Mucosa of stomach (tissue), 1 donor: ENCODE results near the gene GTF3C4.

Experiments used
- H3K27me3 ChIP-seq: one replicate; pipeline ENCODE4 v1.7.0; 2013; ENCODE audit warnings: mild to moderate bottlenecking, low read length; ENCODE audit not compliant: control insufficient read depth, insufficient read depth
- H3K36me3 ChIP-seq: one replicate; pipeline ENCODE4 v1.7.0; 2013; ENCODE audit warnings: low read length; ENCODE audit not compliant: control insufficient read depth, insufficient read depth
- H3K4me1 ChIP-seq: one replicate; pipeline ENCODE4 v1.7.0; 2013; ENCODE audit warnings: mild to moderate bottlenecking, low read length; ENCODE audit not compliant: control insufficient read depth, insufficient read depth
- H3K4me3 ChIP-seq: one replicate; pipeline ENCODE4 v1.7.0; 2013; ENCODE audit warnings: low read length
- H3K9ac ChIP-seq: one replicate; pipeline ENCODE4 v1.7.0; 2013; ENCODE audit warnings: mild to moderate bottlenecking, low read length, moderate library complexity
- H3K9me3 ChIP-seq: one replicate; pipeline ENCODE4 v1.7.0; 2013; ENCODE audit warnings: mild to moderate bottlenecking, low read length, moderate library complexity; ENCODE audit not compliant: control insufficient read depth
- donor health status: Pancreatic carcinoma.

The GTF3C4 gene

DNA sequence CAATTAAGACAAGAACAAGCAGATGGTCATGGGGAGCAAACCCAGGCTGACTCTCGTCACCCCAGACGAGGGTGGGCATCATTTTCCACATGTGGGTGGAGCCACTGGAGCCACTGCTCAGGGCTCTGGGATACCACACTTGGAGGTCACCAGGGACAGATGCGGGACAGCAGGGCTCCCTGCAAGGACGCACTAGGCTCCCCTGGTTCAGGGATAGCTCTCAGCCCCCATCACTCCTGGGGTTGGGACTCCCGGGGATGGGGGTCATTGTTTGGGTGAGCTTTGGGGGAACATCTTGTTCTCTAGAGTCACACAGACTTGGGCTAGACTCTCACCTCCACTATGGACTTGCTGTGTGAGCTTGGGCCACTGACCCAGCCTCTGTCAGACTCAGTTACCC, 57.8 kb downstream of the GTF3C4 start:
- Histone ChIP-seq H3K9me3 (no peaks in the 10 kb centered on the region), H3K27me3 (no peaks in the 10 kb centered on the region), H3K9ac (no peak overlapping the region), H3K36me3 (no peaks in the 10 kb centered on the region), H3K4me3 (no peak overlapping the region), H3K4me1 (no peaks in the 10 kb centered on the region)

DNA sequence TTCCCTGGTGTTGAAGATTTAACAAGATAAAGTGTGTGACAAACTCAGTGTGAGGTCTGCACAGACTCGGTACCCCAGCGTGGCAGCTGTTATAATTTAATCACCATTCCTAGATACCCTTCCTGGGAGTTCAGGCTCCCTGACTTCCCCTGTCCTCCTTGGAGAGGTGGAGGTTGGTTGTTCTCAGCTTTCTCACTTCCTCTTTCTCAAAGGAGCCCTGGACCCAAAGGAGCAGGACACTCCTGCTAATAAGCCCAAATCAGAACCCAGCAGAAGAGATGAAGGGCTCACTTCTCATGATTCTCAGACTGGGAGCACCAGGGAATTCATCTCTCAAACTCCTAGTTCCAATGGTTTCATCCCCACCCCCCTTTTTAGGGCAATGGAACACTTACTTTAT, 58.2 kb downstream of the GTF3C4 start:
- Histone ChIP-seq H3K27me3 (no peaks in the 10 kb centered on the region), H3K9ac (no peak overlapping the region), H3K4me3 (no peak overlapping the region), H3K4me1 (no peaks in the 10 kb centered on the region), H3K9me3 (no peaks in the 10 kb centered on the region), H3K36me3 (no peaks in the 10 kb centered on the region)

DNA sequence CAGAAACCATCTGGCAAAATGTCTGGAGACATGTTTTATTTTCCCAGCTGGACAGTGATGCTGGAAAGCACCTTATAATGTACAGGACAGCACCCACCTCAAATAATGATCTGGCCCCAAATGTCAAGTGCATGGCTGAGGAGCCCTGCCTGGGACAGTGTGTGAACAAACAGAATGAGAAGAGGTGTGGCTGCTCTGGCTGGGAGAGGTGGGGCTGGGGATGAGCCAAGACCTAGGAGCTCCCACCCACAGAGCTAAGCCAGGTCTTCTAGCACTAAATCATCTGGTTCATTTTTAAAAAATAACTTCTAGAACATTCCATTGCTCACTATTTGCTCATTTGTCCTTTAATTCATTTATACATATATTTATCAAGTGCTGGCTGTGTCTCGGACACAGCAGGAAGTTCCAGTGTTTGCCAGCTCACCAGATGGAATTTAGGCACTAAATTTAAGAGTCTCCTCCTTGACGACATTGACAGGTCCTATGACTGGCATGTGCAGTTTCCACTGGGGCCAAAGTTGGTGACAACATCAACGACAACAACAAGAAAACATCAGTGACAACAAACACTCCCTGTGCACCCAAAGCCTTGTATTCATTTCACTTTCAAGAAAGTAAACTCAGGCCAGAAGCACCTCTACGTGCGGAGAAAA, 59.1 kb downstream of the GTF3C4 start:
- Histone ChIP-seq H3K4me1 (no peaks in the 10 kb centered on the region), H3K4me3 (no peak overlapping the region), H3K9me3 (no peaks in the 10 kb centered on the region), H3K27me3 (no peaks in the 10 kb centered on the region), H3K9ac (no peak overlapping the region), H3K36me3 (no peaks in the 10 kb centered on the region)

DNA sequence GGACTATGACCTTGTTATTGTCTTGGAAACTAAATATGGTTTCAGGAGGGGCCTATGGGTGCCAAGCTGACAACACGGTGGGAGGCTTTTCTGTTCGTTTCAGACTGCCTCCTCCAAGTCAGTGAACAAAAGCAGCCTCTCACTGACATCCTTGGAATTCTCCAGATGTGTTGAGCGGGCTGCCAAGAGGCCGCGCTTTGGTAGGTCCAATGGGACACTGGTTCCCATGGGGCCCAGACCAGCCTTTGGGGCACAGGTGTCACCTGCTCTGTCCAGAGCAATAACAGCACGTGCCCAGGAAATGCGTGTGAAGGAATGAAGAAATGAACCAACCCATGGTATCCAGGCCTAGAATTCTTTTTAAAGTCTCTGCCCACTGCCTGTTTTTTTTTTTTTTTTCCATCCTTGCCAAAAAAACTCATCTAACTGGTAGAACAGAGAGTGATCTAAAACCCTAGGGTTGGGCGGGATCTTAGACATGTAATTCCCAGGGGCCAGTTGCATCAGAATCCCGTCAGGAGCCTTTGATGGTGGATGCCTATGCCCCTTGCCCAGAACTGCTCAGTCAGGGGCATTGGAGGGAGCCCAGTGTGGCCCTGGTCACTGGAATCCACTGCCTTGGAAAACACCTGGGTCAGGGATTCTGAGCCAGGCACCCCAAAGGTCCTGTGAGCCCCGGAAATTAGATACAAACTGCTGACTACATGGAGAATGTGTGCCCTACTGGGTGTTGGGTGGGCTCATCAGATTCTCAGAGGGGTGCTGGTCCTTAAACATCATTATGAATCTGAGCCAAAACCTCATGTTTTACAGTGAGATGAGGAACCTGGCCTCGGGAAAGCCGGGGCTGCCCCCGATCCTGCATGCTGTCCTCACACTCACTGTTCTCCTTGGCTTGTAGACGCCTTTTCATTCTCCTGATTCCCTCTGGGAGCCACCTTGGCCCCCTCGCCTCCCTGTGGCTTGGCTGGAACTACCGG, 60.1 kb downstream of the GTF3C4 start:
- H3K4me3 ChIP-seq: no peak overlapping the region
- H3K9me3 ChIP-seq: no peaks in the 10 kb centered on the region
- no peaks in the 10 kb centered on the region for H3K36me3 ChIP-seq
- H3K27me3 ChIP-seq: no peaks in the 10 kb centered on the region
- no peak overlapping the region for H3K9ac ChIP-seq
- H3K4me1 ChIP-seq: no peaks in the 10 kb centered on the region

DNA sequence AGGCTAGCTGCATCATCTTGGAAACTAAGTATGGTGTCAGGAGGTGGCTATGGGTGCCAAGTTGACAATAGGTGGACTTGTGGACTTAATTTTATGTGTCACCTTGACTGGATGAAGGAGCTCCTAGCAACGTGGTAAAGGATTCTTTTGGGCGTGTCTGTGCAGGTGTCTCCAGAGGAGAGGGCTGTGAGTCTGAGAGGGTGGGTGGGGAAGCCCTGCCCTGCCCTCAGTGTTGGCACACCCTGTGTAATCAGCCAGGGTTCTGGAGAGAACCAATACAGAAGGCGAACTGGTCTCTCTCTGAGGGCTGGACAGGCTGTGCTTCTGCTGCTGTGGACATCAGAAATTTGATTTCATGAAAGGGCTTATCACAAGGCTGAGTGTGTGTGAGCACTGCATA, 61.0 kb downstream of the GTF3C4 start:
- no peaks in the 10 kb centered on the region for H3K9me3 ChIP-seq
- no peak overlapping the region for H3K9ac ChIP-seq
- no peaks in the 10 kb centered on the region for H3K27me3 ChIP-seq
- no peaks in the 10 kb centered on the region for H3K4me1 ChIP-seq
- no peaks in the 10 kb centered on the region for H3K36me3 ChIP-seq
- no peak overlapping the region for H3K4me3 ChIP-seq

DNA sequence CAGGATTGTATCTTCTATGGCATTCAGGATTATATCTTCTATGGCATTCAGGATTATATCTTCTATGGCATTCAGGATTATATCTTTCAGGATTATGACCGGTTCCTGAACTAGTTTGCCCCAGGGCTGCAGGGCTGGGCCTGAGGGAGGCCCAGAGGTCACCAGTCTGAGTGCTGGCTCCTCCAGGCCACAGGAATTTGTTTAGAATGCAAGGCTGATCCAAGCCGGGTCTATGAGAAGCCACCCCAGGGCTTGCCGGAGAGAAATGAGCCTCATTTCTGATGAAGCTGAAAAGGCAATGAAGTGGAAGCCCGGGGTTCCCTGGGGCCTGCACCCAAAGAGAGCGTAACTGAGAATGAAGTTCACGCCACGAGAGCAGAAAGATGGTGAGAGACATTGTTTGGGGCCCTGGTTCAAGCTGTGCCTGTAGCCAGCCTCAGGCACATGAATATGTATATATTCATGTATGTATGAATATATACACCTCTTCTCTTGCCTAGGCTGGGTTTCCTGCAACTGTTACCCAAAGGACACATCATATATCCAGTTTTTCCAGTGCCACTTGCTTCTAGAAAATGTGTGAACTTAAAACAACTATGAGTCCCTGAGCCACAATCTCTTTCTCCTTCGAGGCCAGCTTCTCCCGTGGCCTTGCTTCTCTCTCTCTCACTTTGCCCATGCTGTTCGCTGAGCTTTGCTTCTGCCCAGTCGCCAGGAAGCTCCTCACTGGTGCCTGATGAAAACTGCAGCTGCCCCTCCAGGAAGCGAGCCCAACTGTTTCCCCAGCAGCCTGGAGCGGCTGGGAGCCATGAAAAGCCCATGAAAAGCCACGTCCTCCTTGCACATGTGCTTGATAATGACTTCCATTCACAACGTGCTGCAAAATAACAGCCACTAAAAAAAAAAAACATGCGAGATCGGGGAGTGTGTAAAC, 62.3 kb downstream of the GTF3C4 start:
- H3K27me3 ChIP-seq: no peaks in the 10 kb centered on the region
- no peak overlapping the region for H3K9ac ChIP-seq
- no peaks in the 10 kb centered on the region for H3K4me1 ChIP-seq
- H3K36me3 ChIP-seq: no peaks in the 10 kb centered on the region
- H3K9me3 ChIP-seq: no peaks in the 10 kb centered on the region
- no peak overlapping the region for H3K4me3 ChIP-seq

DNA sequence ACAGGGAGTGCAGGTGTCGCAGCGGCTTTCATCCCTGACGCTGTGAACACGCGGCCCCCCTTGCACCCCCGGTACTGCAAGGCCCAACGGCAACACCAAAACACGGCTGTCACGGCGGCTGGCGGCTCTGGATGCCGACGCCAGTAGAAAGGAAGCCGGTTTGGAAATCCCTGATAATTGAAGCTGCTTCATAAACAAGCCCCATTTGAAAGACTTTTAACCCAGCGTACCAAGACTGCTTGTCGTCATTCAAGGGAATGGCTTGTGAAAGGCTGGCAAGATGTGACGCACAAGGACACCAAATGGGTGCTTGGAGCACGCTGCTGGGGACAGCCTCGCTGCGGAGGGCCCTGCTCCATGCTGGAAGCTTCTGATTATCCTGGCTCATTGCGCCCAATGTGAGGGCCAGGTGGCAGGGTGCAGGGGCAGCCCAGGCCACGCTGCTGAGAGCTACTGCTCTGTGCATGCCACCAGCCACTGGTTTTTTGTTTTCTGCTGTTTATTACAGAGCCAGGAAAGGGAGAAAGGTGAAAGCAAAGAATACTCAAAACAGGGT, 63.1 kb downstream of the GTF3C4 start:
- Histone ChIP-seq H3K4me1 (no peaks in the 10 kb centered on the region), H3K27me3 (no peaks in the 10 kb centered on the region), H3K9ac (no peak overlapping the region), H3K4me3 (no peak overlapping the region), H3K36me3 (no peaks in the 10 kb centered on the region), H3K9me3 (no peaks in the 10 kb centered on the region)

DNA sequence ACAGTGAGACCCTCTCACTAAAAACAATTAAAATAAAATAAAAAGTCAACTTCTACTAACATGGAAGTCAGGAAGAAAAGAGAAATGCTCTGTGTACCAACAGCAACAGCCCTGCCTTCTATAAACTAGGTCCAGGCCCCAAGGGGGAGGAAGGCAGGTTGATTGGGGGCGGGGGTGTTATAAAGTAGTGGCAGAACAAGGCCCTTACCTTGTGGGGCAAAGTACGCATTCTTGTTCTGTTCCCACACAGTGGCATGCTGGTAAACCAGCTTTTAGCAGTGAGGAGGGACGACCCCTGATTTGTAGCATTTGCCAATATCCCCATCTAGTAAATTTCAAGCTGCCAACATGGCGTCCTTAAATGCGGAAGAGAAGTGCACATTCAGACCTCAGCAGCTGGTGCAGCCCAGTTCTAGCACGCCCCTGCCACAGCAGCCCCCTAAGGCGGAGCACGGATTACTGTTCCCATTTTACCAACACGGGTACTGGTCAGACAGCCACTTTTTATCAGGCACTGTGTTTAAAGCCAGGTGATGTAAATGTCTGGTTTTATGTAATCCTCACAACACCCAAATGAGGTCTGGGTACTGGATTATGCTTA, 69.5 kb downstream of the GTF3C4 start:
- Histone ChIP-seq H3K36me3 (no peaks in the 10 kb centered on the region), H3K9me3 (no peaks in the 10 kb centered on the region), H3K9ac (no peak overlapping the region), H3K4me1 (peaks cover 1% of the 10 kb centered on the region), H3K27me3 (peaks cover 26% of the 10 kb centered on the region), H3K4me3 (no peak overlapping the region)

DNA sequence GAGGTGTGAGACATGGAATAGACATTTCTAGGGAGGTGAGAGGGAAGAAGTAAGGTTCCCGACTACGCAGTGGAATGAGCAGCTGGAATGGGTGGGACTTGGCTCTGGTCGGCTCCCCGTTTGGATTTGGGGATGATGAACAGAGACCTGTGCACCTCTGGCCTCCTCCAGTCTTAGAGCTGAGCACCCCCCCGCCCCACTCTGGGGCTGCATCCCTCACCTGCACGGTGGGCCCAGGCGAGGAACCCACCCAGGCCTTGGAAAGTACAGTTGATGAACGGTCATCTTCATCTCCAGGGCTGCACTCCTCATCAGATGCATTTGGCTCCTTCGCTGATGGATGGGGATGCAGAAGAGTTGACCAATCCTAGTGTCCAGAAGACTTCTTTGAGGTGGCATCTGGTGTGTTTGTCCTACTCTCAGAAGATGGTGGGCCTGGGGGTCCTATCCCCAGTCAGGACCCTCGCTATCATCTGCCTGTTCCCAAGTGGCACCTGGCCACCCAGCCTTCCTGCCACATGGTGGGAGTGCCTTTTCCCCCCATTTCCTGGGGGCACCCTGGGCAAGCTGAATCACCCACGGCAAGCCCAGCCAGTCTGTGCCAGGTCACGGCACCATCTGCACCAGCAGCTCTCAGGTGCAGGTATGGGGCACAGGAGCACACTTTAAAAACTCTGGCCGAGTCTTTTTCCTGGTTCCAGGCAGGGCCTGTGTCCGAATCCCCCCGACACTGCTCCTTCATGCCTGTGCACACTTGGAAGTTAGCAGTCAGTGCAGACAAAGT, 70.5 kb downstream of the GTF3C4 start:
- no peak overlapping the region for H3K4me3 ChIP-seq
- H3K36me3 ChIP-seq: no peaks in the 10 kb centered on the region
- no peaks in the 10 kb centered on the region for H3K9me3 ChIP-seq
- H3K27me3 ChIP-seq: peaks cover 34% of the 10 kb centered on the region
- H3K4me1 ChIP-seq: peaks cover 7% of the 10 kb centered on the region
- H3K9ac ChIP-seq: no peak overlapping the region

DNA sequence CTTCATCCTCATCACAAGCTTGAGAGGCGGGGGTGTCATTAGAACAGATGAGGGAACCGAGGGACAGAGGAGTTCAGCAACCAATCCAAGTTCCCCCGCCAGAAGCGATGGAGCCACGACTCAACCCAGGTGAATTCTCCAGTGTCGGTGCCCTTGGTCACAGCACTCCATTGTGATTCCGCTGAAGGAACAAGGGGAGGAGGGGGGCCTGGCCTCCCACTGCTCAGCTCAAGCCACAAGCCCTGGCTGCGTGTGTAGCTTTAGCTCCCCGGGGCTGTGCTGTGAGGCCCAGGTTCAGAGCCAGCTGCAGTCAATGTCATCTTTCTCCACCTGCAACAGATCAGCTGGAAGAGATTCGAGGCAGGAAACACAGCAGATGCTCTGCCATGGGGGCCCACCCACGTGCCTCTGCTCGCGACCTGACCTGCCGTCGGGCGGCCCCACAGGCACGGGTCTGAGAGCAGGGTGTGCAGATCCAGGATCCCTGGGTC, 72.6 kb downstream of the GTF3C4 start:
- no peak overlapping the region for H3K4me3 ChIP-seq
- no peak overlapping the region for H3K9ac ChIP-seq
- peaks cover 39% of the 10 kb centered on the region for H3K27me3 ChIP-seq
- H3K36me3 ChIP-seq: no peaks in the 10 kb centered on the region
- H3K4me1 ChIP-seq: peaks cover 7% of the 10 kb centered on the region
- H3K9me3 ChIP-seq: no peaks in the 10 kb centered on the region
